IMR-90 (cell line): ENCODE results near the gene IQSEC1. TPM values are rescaled to one million over a fixed set of nuclear protein-coding genes. Genes with fewer than 3 reads are reported as not detected.

Experiments
- ATAC-seq: fragments of 200-7000 bp; cut with Tn5 transposase; 2 replicates; pipeline ENCODE4 v1.9.1; 2020; ENCODE audit warnings: low read depth, mild to moderate bottlenecking, moderate library complexity
- BruUV-seq: library from RNA; stranded (reverse); fragments of 400-500 nt; replicated peaks from 2 replicates; lab custom pipeline; 2021; lab: Mats Ljungman, UMichigan
- CTCF ChIA-PET: fragments of 300-600 bp; formaldehyde crosslinking; extraction: SDS; loops from one replicate; lab custom pipeline; 2021; ENCODE audit warnings: antibody characterized with exemption; lab: Yijun Ruan, JAX
- POLR2A ChIA-PET: fragments of 300-600 bp; sonication (Branson Sonifier 250); formaldehyde crosslinking; loops from one replicate; lab custom pipeline; 2022; ENCODE audit warnings: antibody characterized with exemption; ENCODE audit not compliant: unreplicated experiment; lab: Charles Lee
- DNase-seq: peaks from one replicate; pipeline ENCODE4 v3.0.0; 2013
- H2AFZ ChIP-seq: replicated peaks from 2 replicates; pipeline ENCODE3; 2013; ENCODE audit warnings: low read length, mild to moderate bottlenecking; ENCODE audit not compliant: poor library complexity
- H2AK5ac ChIP-seq: 2 replicates; pipeline ENCODE4 v1.6.1; 2013; ENCODE audit warnings: low read depth, low read length, inconsistent platforms
- H2AK9ac ChIP-seq: replicated peaks from 2 replicates; pipeline ENCODE3; 2013; ENCODE audit warnings: mild to moderate bottlenecking, low read depth, low read length, moderate library complexity; ENCODE audit not compliant: poor library complexity
- H2BK120ac ChIP-seq: 2 replicates; pipeline ENCODE4 v1.6.1; 2013; ENCODE audit warnings: low read depth, low read length, inconsistent platforms
- H2BK15ac ChIP-seq: 3 replicates; pipeline ENCODE4 v1.6.1; 2013; ENCODE audit warnings: low read depth, low read length, inconsistent platforms
- H2BK20ac ChIP-seq: 2 replicates; pipeline ENCODE4 v1.6.1; 2013; ENCODE audit warnings: low read depth, mild to moderate bottlenecking, inconsistent platforms, low read length, moderate library complexity
- H2BK5ac ChIP-seq: 2 replicates; pipeline ENCODE4 v1.6.1; 2013; ENCODE audit warnings: mild to moderate bottlenecking, low read depth, low read length, inconsistent platforms; ENCODE audit not compliant: poor library complexity, severe bottlenecking
- H3K14ac ChIP-seq: replicated peaks from 2 replicates; pipeline ENCODE4 v1.6.1; 2013; ENCODE audit warnings: low read depth, low read length, inconsistent platforms
- H3K18ac ChIP-seq: 2 replicates; pipeline ENCODE4 v1.6.1; 2013; ENCODE audit warnings: low read depth, low read length, control low read depth
- H3K23ac ChIP-seq: 2 replicates; pipeline ENCODE4 v1.6.1; 2013; ENCODE audit warnings: low read depth, low read length, inconsistent platforms
- H3K27ac ChIP-seq: 2 replicates; pipeline ENCODE4 v1.5.1; 2013; ENCODE audit warnings: mild to moderate bottlenecking, control low read depth, low read length; ENCODE audit not compliant: insufficient read depth
- H3K27me3 ChIP-seq: 2 replicates; pipeline ENCODE4 v1.6.1; 2013; ENCODE audit warnings: low read length; ENCODE audit not compliant: control insufficient read depth, insufficient read depth
- H3K36me3 ChIP-seq: 2 replicates; pipeline ENCODE4 v1.6.1; 2013; ENCODE audit warnings: low read length, mixed read lengths; ENCODE audit not compliant: control insufficient read depth, insufficient read depth
- H3K4ac ChIP-seq: 2 replicates; pipeline ENCODE4 v1.6.1; 2013; ENCODE audit warnings: low read depth, low read length, inconsistent platforms
- H3K4me1 ChIP-seq: 2 replicates; pipeline ENCODE4 v1.6.1; 2013; ENCODE audit warnings: low read length, mixed read lengths; ENCODE audit not compliant: control insufficient read depth, insufficient read depth
- H3K4me2 ChIP-seq: 2 replicates; pipeline ENCODE4 v1.6.1; 2013; ENCODE audit warnings: low read depth, mild to moderate bottlenecking, control low read depth, low read length, moderate library complexity
- H3K4me3 ChIP-seq: 2 replicates; pipeline ENCODE4 v1.5.1; 2013; ENCODE audit warnings: low read depth, mild to moderate bottlenecking, control low read depth, low read length, moderate library complexity; ENCODE audit not compliant: insufficient read depth
- H3K56ac ChIP-seq: 2 replicates; pipeline ENCODE4 v1.6.1; 2013; ENCODE audit warnings: low read length, inconsistent platforms; ENCODE audit not compliant: insufficient read depth; ENCODE audit errors: extremely low read depth
- H3K79me1 ChIP-seq, 2 experiments: 2 replicates each; pipeline ENCODE4 v1.6.1; 2013; ENCODE audit warnings: low read length in 2 of 2, inconsistent platforms in 1 of 2, low read depth in 1 of 2
- H3K9ac ChIP-seq: 2 replicates; pipeline ENCODE4 v1.6.1; 2013; ENCODE audit warnings: low read depth, low read length, control low read depth
- H3K9me1 ChIP-seq: 2 replicates; pipeline ENCODE4 v1.6.1; 2013; ENCODE audit warnings: low read length, inconsistent platforms; ENCODE audit not compliant: insufficient read depth
- H3K9me3 ChIP-seq: 2 replicates; pipeline ENCODE4 v1.6.1; 2013; ENCODE audit warnings: low read length; ENCODE audit not compliant: control insufficient read depth, insufficient read depth
- H4K20me1 ChIP-seq: 2 replicates; pipeline ENCODE4 v1.6.1; 2013; ENCODE audit warnings: low read length, inconsistent platforms; ENCODE audit not compliant: insufficient read depth
- H4K5ac ChIP-seq: 2 replicates; pipeline ENCODE4 v1.6.1; 2013; ENCODE audit warnings: mild to moderate bottlenecking, low read depth, low read length, control low read depth
- H4K8ac ChIP-seq, 2 experiments: 2 replicates each; pipeline ENCODE4 v1.6.1; 2013; ENCODE audit warnings: low read depth in 2 of 2, low read length in 2 of 2, control low read depth in 1 of 2, inconsistent platforms in 1 of 2
- H4K91ac ChIP-seq: 2 replicates; pipeline ENCODE4 v1.6.1; 2013; ENCODE audit warnings: low read depth, low read length, inconsistent platforms; ENCODE audit not compliant: insufficient read depth
- CHD1 ChIP-seq: IDR thresholded peaks from 2 replicates; pipeline ENCODE4 v1.6.1; 2012; ENCODE audit warnings: low read depth, low read length, improper control_type of control experiment
- FOS ChIP-seq: fragments of 150-350 bp; IDR thresholded peaks from 2 replicates; pipeline ENCODE4 v1.6.1; 2016; ENCODE audit warnings: low read depth, low read length
- MAFK ChIP-seq: IDR thresholded peaks from 2 replicates; pipeline ENCODE4 v1.6.1; 2012; ENCODE audit warnings: low read depth, low read length, improper control_type of control experiment
- MAZ ChIP-seq: IDR thresholded peaks from 2 replicates; pipeline ENCODE4 v1.6.1; 2012; ENCODE audit warnings: low read depth, mild to moderate bottlenecking, low read length, improper control_type of control experiment, moderate library complexity, borderline replicate concordance
- POLR2A ChIP-seq: IDR thresholded peaks from 2 replicates; pipeline ENCODE4 v1.6.1; 2012; ENCODE audit warnings: mild to moderate bottlenecking, low read depth, low read length
- RAD21 ChIP-seq: IDR thresholded peaks from 2 replicates; pipeline ENCODE4 v1.6.1; 2012; ENCODE audit warnings: low read length, improper control_type of control experiment
- RFX5 ChIP-seq: IDR thresholded peaks from 2 replicates; pipeline ENCODE4 v1.8.0; 2012; ENCODE audit warnings: low read depth, mild to moderate bottlenecking, low read length, moderate library complexity
- WGBS, 2 experiments: methylation state at CpG; one replicate each; pipeline versions ENCODE4 v1.1.5 to v1.1.7; 2013; ENCODE audit warnings: missing lambda C conversion rate in 2 of 2; ENCODE audit not compliant: insufficient read length in 1 of 2; ENCODE audit errors: extremely low coverage in 2 of 2; 5-methylcytosine and 5-hydroxymethylcytosine counted together
- dilution Hi-C: fragments of 300-500 bp; cut with HindIII; formaldehyde crosslinking; loops from one replicate; pipeline ENCODE4 v1.14.3; 2018; ENCODE audit warnings: low sequenced_read_pairs; ENCODE audit not compliant: unreplicated experiment
- in situ Hi-C: fragments of 300-500 bp; cut with MboI; formaldehyde crosslinking; loops from 3 replicates; pipeline ENCODE4 v1.14.3; 2019; ENCODE audit warnings: low sequenced_read_pairs, inconsistent platforms, mixed read lengths
- intact Hi-C: fragments of 100-400 bp; cut with micrococcal nuclease; formaldehyde crosslinking; loops from 2 replicates; pipeline ENCODE4 v1.10.0; 2022
- polyA plus RNA-seq, 3 experiments: library from polyadenylated mRNA; depleted of rRNA; stranded (reverse); fragments of >200 nt; gene quantifications; 2 replicates each; pipeline ENCODE4 v1.2.3, GENCODE V29; 2012; ENCODE audit warnings: low replicate concordance in 1 of 3
- total RNA-seq: library from RNA; depleted of rRNA; stranded (reverse); fragments of >200 nt; gene quantifications from 2 replicates; pipeline ENCODE4 v1.2.3, GENCODE V29; 2012
- TF ChIP-seq, protein P1 (sequence below): conservative IDR thresholded peaks from 2 replicates; pipeline ENCODE4 v1.5.1; 2012; ENCODE audit warnings: mild to moderate bottlenecking, low read depth, low read length, improper control_type of control experiment

Gene IQSEC1
- total and polyA plus RNA-seq, 2 of the 4 experiments (the other 2 are of a cell fraction): 5.9 to 11.9 TPM

DNA sequence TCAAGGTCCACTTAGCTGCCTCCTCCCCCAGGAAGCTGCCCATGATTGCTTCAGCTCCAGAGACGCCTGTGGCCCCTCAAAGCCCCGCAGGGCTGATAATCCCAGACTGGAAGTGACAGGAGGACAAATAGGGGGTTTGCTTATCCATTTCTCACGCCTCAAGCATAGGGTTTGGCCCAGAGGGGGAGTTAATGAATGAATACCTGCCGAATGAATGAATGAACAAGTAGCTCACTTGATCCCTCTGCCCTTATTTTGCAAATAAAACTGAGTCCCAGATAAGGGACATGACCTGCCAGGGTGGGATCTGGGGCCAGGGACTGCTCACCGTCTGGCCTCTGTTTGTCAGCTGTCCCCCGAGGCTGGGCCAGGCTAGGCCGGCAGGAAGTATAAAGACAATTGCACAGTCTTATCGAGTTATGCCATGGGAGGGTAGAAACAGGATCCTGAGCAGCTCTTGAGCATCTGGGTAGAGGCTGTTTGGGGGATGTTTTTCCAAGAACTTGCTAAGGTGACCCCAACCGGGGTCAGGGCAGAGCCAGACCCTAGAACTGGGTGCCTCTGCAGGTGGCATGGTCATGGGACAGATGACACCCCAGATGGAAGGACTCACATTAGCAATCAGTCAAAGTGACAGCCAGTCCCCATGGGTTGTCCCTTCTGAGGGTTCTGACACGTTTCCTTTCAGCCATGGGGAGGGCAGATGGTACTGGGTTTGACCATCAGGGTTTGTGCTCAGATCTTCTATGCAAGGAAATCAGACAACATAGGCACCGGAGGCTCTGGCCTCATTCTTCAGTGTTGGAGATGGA, 45.0 kb downstream of the IQSEC1 start:
- ChIA-PET POLR2A (no interaction called here), CTCF (no interaction called here)
- no peak overlapping the region for H3K18ac ChIP-seq
- H2BK5ac ChIP-seq: no peak overlapping the region
- no peak overlapping the region for H2BK120ac ChIP-seq
- H4K5ac ChIP-seq: no peak overlapping the region
- H4K20me1 ChIP-seq: 0 out of 2 replicates have a peak, but pooled peaks cover 3% of the 10 kb centered on the region
- no peak overlapping the region for H3K4me2 ChIP-seq
- no peak overlapping the region for H2AK9ac ChIP-seq
- no peak for DNase-seq
- 69% methylated on average over 2 of the region's 11 CpGs; no CpG with 5 or more reads in 1 of the 2 experiments for WGBS, 2 experiments
- H3K79me1 ChIP-seq: no peaks in the 10 kb centered on the region
- H4K91ac ChIP-seq: no peak overlapping the region
- no peaks in the 10 kb centered on the region for H3K9me3 ChIP-seq
- ATAC-seq: no peak
- intact Hi-C loops: no loop called here
- H3K23ac ChIP-seq: no peak overlapping the region
- in situ Hi-C loops: no loop called here
- no peak overlapping the region for H2BK20ac ChIP-seq
- no peaks in the 10 kb centered on the region for H3K36me3 ChIP-seq
- TF ChIP-seq RAD21 (no peak), RFX5 (no peak), MAFK (no peak), FOS (no peak), POLR2A (no peak), MAZ (no peak), CHD1 (no peak)
- TF ChIP-seq, protein P1, sequence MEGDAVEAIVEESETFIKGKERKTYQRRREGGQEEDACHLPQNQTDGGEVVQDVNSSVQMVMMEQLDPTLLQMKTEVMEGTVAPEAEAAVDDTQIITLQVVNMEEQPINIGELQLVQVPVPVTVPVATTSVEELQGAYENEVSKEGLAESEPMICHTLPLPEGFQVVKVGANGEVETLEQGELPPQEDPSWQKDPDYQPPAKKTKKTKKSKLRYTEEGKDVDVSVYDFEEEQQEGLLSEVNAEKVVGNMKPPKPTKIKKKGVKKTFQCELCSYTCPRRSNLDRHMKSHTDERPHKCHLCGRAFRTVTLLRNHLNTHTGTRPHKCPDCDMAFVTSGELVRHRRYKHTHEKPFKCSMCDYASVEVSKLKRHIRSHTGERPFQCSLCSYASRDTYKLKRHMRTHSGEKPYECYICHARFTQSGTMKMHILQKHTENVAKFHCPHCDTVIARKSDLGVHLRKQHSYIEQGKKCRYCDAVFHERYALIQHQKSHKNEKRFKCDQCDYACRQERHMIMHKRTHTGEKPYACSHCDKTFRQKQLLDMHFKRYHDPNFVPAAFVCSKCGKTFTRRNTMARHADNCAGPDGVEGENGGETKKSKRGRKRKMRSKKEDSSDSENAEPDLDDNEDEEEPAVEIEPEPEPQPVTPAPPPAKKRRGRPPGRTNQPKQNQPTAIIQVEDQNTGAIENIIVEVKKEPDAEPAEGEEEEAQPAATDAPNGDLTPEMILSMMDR: no peak
- no peak overlapping the region for H3K27ac ChIP-seq
- H3K27me3 ChIP-seq: peaks cover 19% of the 10 kb centered on the region
- H3K9me1 ChIP-seq: 0 out of 2 replicates have a peak, but pooled peaks cover 10% of the 10 kb centered on the region
- no peak overlapping the region for H2BK15ac ChIP-seq
- H3K56ac ChIP-seq: no peak overlapping the region
- no peak overlapping the region for H3K14ac ChIP-seq
- H3K4ac ChIP-seq: no peak overlapping the region
- peaks cover 2% of the 10 kb centered on the region; the same call in 1 of the 2 replicates for H3K4me1 ChIP-seq
- H2AFZ ChIP-seq: no peak overlapping the region
- dilution Hi-C loops: no loop called here
- no peak overlapping the region for H3K4me3 ChIP-seq
- no peak overlapping the region for H2AK5ac ChIP-seq
- H3K9ac ChIP-seq: no peak overlapping the region
- H4K8ac ChIP-seq: no peak overlapping the region
- BruUV-seq: no TSS peak
